NCI-H146 (cell line): ENCODE measurements around the gene SORBS2.

Experiments
- DNase-seq: peaks from one replicate; lab custom pipeline; 2025; lab: John Stamatoyannopoulos, UW

Gene SORBS2

DNA sequence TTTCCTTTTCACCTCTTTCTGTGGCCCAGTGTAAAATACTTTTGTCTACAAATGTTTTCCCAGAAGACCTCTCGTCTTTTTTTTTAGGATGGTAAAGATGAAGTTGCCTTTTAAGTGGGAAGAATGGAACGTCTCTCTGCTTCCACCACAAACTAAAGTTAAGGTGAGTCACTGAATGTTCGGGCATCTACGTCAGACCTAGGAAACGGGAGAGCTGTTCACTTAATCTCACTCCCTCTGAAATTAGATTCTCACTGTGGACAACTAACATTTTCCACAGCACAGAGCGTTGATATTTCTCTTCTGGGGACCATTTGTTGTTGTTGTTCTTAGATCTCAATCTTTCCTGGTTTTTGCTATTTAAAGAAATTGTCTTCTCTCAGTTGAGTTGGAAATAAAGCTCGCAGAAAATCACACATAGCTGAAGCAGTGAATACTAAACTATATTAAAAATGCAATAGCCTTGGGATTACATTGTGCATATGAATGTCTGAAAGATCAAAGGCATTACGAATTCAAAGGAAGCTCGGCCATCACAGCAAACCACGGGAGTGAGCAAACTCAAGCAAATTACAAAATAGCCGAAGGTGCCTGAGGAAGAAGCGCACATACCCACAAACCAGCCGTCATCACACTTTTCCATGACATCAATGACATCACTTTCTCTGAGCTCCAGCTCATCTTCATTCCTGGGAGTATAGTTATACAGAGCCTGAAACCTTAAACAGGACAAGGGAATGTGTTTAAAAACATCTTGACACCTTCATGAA, 222.7 kb downstream of the SORBS2 start:
- DNase-seq = no peak

DNA sequence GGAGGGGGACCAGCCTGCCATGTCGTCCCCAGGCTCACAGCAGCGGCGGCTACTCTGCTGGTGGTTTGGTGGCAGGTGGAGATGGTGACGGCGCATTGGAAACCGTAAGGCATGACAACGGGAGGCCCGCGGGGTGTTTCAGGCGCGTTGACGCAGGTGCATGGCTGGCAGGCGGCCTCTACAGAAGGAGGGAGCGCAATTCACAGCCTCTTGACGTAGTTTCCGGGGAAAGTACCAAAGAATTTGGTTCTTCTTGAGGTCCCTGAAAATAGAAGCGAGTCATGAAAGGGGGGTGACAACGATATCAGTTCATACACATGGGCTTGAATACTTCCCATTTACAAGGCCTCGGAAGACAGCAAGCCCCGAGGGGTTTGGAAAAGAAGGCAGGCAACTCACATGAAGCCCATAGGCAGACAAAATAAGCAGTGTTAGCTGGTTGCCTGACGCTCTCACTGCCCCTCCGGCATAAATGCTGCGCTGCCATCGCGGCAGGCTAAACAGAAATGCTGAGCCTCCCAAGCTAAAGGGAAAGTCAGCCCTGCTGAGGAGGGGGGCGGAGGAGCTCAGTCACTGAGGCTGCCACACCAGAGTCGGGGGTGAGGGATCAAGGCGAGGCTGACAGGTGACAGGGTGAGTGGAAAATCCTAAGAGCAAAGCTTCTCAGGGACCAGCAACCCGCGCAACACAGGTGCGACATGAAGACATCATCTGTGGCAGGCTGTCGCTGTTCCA, 224.4 kb downstream of the SORBS2 start:
- no peak for DNase-seq

DNA sequence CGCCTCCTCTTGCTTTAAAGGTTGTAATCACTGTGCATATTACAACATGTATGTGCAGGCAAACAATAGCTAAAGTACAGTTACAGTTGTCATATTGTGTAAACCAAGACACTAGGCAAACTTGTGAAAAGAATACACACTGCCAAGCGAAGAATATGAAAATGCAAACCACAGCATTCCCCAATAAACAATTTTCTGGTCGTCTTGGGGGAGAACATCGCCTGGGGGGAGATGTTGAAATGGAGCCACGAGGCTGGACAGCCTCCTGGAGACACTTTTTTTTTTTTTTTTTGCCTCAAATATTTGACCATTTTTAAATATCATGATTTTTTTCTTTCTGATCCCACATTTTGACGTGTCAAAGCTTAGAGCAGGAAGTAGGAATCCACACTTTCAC, 225.0 kb downstream of the SORBS2 start:
- DNase-seq = no peak

DNA sequence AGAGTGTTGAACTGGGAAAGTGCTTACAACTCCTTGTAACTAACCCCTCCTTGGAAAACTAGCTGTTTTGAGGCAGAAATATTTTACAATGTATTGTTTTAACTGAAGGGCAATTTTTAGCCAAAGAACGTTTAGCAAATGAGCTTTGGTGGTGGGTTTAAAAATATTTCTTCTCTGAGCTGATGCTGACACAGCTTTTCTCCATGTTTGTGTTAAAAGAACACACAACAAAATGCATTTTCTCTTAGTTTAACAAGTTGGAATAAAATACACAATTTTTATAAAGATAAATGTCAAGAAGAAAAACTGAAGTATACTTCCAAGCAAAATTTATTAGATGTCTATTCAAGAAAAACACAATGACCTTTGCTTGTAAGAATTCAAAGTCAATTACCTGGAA, 226.8 kb downstream of the SORBS2 start:
- DNase-seq = no peak

DNA sequence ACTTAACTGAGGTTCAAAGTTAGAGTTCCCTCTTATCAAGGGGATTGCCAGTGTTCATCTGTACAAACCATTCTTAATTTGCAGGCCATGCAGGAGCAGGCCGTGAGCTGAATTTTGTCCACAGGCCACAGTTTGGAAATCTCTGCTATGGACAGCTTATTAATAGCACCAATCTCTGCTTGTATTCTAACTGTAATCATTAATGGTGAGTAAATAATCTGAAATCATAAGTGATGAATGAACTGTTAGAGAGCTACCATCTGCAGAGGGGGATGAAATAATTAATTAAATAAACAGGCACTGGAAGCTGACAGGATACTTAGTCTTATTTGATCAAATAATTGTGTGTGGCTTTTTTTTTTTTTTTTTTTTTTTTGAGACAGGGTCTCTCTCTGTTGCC, 228.2 kb downstream of the SORBS2 start:
- DNase-seq = no peak

DNA sequence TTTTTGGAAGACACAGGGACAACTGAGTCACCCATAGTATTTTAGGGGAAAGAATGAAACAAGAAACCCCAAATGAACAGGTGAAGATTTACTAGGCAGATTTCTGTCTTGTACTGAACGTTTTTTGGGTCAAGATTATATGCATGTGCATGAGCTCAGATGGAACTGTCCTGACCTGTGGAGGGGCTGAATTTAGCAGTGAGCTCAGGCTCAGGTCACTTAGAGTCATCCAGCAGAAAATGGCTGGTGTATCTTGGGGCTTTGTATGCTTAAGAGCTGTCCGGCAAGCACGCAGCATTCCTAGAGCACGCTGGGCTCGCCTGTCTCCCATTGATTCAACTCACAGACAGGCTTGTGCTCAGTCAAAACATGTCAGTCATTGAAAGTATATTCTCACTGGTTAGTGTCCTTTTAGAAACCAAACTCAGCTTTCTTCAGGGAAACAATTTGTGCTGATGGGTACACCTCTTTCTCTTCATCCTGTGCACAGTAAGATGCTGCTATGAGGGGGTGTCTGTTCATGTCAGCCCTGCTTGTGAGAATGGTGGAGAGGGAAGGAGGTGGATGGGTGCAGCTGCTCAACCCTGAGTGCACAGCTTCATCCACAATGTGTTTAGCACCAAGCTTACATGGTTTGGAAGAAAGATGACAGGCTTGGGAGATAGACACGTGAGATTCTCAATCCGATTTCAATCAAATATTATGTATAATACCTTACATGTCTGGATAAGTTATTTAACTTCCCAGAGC, 229.2 kb downstream of the SORBS2 start:
- no peak for DNase-seq

DNA sequence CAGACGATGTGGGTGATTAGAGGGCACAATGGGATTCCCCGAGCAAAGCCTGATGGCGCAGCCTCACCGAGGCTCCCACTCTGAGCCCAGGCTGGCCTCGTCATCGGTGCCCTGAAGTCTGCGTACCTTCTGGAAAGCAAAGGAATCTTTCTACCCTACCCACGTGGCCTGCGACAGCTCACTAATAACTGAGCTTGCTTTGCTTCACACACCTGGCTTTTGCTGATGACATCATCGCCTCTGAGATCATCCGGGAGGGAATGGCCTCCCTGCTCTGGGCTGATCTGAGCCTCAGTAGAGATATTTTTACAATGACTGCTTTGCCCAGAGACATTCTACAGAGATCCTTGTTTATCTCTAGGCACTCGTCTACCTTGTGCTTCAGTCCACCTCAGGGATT, 231.3 kb downstream of the SORBS2 start:
- no peak for DNase-seq

DNA sequence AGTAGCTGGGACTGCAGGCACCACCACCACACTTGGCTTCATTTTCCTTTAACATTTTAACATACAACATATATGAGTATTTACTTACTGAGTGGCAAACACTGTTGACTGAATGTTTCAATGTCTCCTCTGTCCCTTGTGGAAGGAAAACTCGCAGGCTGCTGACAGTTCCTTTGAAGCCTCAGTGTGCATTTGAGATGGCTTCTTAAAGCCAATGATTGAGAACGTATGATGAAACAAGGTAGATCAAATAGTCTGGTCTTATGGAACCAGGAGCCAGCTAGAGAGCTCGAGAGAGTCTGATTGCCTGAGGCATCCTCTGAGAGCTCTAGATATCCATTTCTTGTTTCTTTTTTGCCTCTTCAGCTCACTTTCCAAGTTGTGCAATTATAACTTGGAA, 233.7 kb downstream of the SORBS2 start:
- DNase-seq = no peak

DNA sequence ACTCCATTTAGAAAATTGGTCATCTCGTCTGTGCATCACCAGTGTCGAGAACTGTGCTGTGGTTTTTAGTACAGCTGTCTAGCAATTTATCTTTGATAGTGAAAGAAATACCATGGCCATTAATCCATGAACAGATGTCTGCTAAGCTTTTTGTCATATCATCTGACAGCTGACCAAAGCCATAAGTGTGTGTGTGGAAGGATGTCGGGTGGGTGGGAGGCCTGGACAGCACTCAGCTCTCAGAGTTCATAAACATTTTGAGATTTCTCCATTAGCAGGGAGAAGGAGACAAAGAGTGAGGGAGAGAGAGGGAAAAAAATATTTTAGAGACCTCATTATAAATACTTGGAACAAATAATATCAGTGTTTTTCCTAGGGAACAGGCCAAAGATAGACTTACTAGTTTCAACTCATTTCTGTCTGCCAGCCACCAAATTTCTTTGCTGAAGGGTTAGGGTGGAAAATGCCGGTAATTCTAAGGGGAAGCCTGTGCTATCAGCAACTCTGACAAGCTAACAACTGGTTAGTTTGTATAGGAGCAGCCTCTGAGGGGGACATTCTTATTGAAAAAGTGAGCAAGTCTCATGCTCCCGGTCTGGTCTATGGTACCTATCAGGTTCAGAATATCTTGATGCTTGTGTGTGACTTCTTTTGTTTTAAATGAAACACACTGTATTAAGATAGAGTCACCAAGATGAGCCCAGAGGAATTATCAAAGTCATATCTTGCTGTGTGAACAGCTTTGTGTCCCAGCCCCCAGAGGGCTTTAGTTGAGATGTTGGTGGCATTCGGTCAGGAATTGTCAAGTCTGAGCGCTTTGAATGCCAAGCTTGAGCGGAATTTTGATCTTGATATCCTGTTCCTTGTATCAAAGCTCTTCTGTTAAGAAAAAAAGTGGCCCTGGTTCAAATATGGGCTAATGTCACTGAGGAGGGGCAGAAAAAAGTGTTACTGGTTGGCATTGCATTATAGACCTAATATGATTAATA, 234.7 kb downstream of the SORBS2 start:
- no peak for DNase-seq

DNA sequence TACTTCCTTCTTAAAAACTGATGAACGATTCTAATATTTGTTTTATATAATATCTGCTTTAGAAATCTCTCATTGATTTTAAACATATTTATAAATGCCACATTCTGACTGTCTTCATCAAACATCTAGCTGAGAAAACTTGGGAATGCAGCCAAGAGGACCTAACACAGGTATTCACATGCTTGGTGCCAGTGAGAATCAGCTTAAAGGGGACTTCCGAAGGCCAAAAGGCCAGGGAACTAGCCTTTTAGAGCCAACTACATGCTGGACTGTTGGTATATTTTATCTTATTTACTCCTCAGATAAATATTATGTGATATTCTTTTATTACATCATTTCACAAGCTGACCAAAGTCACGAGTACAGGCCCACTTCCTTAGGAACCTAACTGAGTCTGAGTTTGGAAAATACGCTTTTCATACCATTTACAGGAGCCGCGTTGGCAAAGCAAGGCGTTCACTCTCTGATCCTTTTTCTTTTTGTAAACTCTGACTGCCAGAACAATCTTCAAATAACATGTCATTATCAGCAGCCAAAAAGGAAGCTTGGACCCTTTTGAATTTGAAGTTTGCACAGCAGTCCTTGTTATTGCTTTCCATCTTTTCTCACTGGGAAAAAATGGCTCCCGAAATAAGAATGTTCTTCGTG, 235.6 kb downstream of the SORBS2 start:
- no peak for DNase-seq

DNA sequence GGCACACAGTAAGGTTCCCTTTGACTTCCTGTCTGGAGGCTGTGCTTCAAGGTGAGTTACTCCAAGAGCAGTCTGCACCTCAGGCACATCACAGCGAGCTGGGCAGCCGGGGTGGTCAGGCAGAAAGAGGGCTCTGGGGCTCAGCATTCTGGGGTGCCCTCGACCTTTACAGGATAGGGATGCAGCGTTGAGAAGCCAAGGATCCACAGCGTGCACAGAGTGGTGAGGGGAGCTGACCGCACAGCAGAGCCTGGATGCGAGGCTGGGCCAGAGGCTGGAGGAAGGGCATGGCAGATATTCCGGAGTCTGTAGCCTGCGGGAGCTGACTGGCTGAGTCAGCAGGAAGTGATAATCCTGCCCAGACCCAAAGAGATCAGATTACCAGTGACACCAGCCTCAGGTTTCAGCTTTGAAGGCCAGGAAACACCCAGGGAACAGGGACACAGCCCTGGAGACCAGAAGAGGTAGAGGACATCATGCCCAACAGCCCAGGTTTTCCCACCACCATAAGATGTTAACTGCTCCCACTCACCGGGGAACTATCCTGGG, 238.3 kb downstream of the SORBS2 start:
- DNase-seq = no peak

DNA sequence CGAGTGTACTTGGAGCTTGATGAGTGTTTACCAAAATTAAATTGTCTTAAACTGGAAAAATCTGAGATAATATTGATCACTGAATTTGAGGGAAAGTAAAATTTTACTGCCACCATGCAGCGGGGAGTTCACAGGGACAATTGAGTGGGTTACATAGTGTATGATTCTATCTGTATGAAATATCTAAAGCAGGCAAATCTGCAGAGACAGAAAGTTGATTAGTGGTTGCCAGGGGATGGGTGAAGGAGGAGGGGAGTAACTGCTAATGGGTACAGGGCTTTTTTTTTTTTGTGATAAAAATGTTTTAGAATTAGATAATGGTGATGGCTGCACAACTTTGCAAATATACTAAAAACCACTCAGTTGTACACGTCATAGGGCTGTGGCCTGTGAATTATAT, 241.3 kb downstream of the SORBS2 start:
- DNase-seq = no peak

DNA sequence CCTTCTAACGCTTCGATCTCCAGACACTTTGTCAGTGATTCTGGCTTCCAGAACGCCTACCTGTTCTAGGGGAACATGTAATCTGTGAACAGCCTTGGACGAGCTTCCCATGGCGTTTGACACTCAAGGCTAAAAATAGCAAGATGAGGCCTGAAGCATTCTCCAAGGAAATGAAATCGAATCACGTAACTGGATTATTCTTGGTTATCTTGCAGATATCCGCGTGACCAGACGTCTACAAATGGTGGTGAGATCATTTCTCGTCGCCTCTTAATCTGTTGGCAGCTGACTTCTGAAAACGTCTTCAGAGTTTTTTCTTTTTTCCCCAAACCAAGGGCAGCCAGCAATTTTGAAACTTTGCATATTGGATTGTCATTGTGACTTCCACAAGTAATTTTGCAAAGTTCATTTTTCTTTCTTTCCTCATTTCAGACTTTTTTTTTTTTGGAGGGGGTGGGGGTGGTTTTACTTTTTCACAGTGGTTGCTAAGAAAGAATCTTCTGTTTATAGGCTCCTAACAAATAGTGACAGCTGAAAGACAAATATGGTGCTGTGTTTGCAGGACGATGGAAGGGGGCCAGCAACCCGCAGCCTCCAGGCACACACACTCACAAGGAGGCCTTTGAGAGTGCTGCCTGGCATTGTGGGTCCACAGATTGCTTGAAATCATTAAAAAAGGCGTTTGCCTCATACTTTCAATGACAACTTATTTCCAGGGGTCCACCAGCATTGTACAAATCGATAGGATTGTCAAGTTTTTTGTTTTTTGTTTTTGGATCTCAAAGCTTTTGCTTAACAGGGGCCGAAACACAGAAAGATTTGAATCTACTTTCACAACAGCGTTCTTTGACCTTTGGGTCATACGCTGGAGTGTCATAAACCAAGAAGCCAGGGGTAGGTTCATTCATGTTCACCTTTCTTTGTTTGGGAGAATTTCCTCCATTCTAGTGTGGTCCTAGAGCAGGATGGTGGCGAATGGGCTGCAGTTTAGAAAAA, 244.3 kb downstream of the SORBS2 start:
- DNase-seq = no peak

DNA sequence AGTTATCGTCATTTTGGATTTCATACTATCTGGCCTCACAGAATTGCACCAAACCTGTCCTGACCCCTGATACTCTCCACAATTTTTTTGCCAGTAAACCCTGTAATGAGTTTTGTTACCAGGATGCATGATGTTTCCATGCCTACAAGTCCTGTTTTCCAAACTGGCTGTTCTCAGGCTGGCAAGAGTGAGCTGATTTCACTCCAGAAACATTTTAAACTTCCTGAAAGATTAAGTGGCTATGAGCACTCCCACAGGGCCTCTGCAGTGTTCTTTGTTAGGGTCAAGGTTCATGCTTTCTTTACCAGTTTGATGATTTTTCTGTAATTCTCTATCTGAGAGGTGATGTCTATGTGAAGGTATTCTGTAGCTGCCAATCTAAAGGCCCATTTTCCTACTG, 245.0 kb downstream of the SORBS2 start:
- DNase-seq = no peak

DNA sequence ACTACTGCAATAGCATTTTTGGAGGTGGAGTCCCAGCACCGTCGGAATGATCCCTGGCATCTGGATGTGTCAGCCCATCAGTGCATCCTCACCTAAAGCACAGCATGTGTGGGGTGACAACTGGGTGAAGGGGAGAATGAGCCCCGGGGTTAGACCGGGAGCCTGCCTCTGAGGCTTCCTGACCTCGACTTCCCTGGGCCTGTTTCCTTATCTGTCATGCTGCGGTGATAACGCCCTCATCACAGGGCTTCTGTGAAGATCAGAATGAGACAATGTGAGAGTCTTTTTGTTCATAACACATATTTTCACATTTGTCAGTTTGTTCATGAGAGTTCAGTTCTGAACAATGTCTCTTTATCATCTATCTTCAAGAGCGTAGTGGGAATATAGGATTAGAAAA, 245.6 kb downstream of the SORBS2 start:
- DNase-seq = no peak

DNA sequence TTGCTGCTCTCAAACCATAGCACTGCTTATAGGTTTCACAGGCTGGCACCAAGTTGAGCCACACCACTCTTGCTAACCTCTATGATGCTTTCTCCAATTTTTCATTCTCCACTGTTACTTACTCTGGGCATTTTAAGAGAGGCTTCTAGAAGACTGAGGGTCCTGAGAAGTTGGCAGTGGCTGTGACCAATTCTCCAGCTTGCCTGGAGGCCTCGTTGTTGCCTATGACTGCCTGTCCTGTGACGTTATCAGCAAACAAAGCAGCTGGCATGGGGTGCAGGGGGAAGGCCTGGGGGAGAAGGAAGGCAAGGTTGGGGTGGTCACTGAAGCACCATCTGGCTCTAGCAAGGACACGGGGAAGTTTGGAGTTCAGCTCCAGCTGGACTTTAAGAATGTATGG, 246.3 kb downstream of the SORBS2 start:
- no peak for DNase-seq

DNA sequence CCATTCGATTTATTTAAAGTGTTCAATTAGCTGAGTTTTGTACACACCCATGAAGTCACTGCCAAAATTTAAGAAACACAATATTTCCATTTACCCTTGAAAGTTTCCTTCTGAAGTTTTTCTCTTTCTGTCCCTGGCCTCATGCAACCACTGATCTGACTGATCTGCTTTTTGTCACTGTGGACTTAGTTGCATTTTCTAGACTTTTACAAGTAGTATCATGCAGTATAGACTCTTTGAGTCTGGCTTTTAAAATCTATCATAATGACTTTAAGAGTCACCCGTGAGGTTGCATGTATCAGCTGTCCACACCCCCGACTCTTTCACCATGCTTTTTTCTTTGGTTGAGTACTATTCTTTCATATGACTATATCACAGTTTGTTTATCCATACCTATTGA, 247.6 kb downstream of the SORBS2 start:
- no peak for DNase-seq

DNA sequence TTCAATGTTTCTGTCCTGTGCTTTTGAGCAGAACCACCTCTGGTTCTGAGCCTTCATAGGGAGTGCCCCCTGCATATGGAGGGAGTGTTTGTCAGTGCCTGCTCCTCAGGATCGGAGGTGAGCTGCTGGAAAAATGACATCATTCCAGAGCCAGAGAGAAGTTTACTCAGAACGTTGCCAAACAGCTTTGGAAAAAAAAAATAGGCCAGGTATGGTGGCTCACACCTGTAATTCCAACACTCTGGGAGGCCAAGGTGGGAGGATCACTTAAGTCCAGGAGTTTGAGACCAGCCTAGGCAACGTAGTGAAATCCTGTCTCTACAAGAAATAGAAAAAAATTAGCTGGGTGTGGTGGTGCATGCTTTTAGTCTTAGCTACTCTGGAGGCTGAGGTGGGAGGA, 249.5 kb downstream of the SORBS2 start:
- DNase-seq = no peak

DNA sequence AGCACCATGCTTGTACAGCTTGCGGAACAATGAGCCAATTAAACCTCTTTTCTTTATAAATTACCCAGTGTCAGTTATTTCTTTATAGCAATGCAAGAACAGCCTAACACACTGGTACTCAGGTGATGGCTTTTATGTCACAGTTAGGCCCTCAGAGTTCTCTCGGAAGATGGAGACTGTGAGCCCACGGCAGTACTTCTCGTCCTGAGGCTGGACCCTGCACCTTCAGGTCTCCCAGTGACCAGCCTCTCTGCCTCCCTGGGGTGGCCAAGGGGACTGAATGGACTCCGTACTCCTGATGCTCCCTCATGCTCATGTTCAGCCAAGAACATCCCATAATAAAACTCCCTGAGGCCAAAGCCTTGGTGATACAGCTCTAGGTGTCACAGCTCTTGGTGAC, 251.7 kb downstream of the SORBS2 start:
- no peak for DNase-seq

DNA sequence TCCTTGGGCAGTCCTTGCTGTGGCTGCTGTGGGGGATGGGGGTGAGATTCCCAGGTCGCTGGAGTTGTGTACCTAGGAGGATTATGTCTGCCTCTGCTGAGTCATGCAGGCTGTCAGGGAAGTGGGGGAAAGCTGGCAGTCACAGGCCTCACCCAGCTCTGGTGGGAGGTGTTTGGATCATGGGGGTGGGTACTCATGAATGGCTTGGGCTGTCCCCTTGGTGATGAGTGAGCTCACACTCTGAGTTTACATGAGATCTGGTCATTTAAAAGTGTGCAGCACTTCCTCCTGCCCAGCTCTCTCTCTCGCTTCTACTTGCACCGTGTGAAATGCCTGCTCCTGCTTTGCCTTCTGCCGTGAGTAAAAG, 252.1 kb downstream of the SORBS2 start:
- DNase-seq = no peak
